Mucosa of descending colon (tissue), 3 donors: ENCODE results near the gene CCDC40. TPM values are rescaled to one million over a fixed set of nuclear protein-coding genes. Genes with fewer than 3 reads are reported as not detected.

Experiments
- ATAC-seq: fragments of 200-7000 bp; cut with Tn5 transposase; one replicate; pipeline ENCODE4 v1.9.1; 2020; ENCODE audit warnings: mild to moderate bottlenecking, moderate library complexity
- DNase-seq, 3 donors: peaks; one replicate each; pipeline ENCODE4 v3.0.0-alpha.2; 2020
- H3K36me3 ChIP-seq: fragments of 200-600 bp; one replicate; pipeline ENCODE4 v1.8.0; 2021; ENCODE audit warnings: low read depth, mild to moderate bottlenecking
- H3K4me1 ChIP-seq: fragments of 200-600 bp; one replicate; pipeline ENCODE4 v1.8.0; 2021; ENCODE audit warnings: low read depth, mild to moderate bottlenecking
- H3K4me3 ChIP-seq: fragments of 200-600 bp; one replicate; pipeline ENCODE4 v1.8.0; 2021; ENCODE audit warnings: mild to moderate bottlenecking
- H3K9me3 ChIP-seq: fragments of 200-600 bp; one replicate; pipeline ENCODE4 v1.8.0; 2021; ENCODE audit warnings: mild to moderate bottlenecking
- intact Hi-C, 2 donors: fragments of 100-400 bp; cut with DNase I in 1 of 2; cut with micrococcal nuclease in 1 of 2; formaldehyde crosslinking; loops; one replicate each; pipeline versions ENCODE4 v1.11.0 to v1.11.1; 2022; cut with DNase I, micrococcal nuclease
- long read RNA-seq, 2 donors: library from polyadenylated mRNA; unstranded; transcript quantifications; one replicate each; pipeline ENCODE4 v2.0.0, GENCODE V29; 2019 to 2021
- total RNA-seq, 3 donors: library from RNA; stranded (reverse); fragmentation: NEBNext Ultra II Directional in 2 of 3; extraction: Animal tissue kit (Norgen Biotek cat#: 25700) in 2 of 3; gene quantifications; one replicate each; pipeline versions ENCODE4 v1.2.1 to v1.2.4, GENCODE V29; 2021 to 2023
- TF ChIP-seq, protein P1 (sequence below): fragments of 200-600 bp; IDR thresholded peaks from one replicate; pipeline ENCODE4 v1.8.0; 2022; ENCODE audit warnings: antibody characterized with exemption, mild to moderate bottlenecking
- donor health status: DM: no; HTN: no; CAD: no; lungs with moderate emphysema.
- donor health status: DM: no; HTN: no; CAD: no.
- donor health status: DM: no; HTN: yes; CAD: no.

The CCDC40 gene, protein sequence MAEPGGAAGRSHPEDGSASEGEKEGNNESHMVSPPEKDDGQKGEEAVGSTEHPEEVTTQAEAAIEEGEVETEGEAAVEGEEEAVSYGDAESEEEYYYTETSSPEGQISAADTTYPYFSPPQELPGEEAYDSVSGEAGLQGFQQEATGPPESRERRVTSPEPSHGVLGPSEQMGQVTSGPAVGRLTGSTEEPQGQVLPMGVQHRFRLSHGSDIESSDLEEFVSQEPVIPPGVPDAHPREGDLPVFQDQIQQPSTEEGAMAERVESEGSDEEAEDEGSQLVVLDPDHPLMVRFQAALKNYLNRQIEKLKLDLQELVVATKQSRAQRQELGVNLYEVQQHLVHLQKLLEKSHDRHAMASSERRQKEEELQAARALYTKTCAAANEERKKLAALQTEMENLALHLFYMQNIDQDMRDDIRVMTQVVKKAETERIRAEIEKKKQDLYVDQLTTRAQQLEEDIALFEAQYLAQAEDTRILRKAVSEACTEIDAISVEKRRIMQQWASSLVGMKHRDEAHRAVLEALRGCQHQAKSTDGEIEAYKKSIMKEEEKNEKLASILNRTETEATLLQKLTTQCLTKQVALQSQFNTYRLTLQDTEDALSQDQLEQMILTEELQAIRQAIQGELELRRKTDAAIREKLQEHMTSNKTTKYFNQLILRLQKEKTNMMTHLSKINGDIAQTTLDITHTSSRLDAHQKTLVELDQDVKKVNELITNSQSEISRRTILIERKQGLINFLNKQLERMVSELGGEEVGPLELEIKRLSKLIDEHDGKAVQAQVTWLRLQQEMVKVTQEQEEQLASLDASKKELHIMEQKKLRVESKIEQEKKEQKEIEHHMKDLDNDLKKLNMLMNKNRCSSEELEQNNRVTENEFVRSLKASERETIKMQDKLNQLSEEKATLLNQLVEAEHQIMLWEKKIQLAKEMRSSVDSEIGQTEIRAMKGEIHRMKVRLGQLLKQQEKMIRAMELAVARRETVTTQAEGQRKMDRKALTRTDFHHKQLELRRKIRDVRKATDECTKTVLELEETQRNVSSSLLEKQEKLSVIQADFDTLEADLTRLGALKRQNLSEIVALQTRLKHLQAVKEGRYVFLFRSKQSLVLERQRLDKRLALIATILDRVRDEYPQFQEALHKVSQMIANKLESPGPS
- total RNA-seq, result 1 to 10 TPM; 2.1 to 5.9 (median 2.7) TPM
- long read RNA-seq, donor 1, partial matches to known transcripts, result 0 of 6 reads
- long read RNA-seq, donor 1, other reads (novel, unspliced or antisense), result 6 of 6 reads
- long read RNA-seq, donor 2, result 0 reads

DNA sequence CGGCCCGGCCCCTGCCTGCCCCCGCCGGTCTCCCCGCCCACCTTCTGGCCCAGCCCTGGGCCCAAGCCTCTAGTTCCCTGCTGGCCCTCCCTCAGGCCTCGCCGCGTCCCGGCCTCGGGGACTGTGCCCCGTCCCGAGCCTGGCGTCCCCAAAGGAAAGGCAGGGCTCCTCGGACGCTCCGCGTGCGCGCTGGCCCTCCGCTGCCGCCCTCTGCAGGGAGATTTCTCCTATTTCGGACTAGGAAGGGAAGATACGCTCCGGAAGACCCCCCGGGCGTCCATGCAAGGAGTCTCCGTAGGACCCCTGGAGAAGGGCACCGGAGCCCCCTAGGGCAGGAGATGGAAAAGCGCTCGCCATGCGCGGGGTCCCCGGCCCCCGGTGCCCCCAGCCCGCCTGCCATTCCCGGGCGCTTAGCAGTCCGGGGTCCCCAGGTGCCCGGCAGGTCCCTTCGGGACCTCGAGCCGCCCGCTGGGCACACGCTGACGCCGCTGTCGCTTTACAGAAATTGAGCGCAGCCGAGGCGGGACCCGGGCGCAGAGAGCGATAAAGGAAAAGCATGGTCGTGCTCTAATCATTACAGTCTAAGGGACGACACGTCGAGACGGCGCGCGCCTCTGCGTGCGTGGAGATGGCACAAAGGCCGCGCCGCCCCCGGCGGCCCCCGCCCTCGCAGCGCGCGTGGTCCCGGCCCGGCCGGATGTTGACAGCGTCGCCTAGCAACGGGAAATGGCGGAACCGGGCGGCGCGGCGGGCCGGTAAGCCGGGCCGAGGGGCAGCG lies at the start of gene CCDC40:
CCDC40 (plus strand) TSS at position 706 of the 778 bp plus-strand sequence; CDS start at position 727, 21 bp downstream.
- intact Hi-C loops, result no loop called here
- H3K4me1 ChIP-seq, result peaks cover 6% of the 10 kb centered on the region
- H3K9me3 ChIP-seq, result no peaks in the 10 kb centered on the region
- H3K4me3 ChIP-seq, result peak within 1 kb of the TSS; percentile 61
- DNase-seq, result peak; percentile 84 to 91 (median 90)
- peak; percentile 93 for ATAC-seq
- TF ChIP-seq, protein P1, sequence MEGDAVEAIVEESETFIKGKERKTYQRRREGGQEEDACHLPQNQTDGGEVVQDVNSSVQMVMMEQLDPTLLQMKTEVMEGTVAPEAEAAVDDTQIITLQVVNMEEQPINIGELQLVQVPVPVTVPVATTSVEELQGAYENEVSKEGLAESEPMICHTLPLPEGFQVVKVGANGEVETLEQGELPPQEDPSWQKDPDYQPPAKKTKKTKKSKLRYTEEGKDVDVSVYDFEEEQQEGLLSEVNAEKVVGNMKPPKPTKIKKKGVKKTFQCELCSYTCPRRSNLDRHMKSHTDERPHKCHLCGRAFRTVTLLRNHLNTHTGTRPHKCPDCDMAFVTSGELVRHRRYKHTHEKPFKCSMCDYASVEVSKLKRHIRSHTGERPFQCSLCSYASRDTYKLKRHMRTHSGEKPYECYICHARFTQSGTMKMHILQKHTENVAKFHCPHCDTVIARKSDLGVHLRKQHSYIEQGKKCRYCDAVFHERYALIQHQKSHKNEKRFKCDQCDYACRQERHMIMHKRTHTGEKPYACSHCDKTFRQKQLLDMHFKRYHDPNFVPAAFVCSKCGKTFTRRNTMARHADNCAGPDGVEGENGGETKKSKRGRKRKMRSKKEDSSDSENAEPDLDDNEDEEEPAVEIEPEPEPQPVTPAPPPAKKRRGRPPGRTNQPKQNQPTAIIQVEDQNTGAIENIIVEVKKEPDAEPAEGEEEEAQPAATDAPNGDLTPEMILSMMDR, result no peak
- no peaks in the 10 kb centered on the region for H3K36me3 ChIP-seq

DNA sequence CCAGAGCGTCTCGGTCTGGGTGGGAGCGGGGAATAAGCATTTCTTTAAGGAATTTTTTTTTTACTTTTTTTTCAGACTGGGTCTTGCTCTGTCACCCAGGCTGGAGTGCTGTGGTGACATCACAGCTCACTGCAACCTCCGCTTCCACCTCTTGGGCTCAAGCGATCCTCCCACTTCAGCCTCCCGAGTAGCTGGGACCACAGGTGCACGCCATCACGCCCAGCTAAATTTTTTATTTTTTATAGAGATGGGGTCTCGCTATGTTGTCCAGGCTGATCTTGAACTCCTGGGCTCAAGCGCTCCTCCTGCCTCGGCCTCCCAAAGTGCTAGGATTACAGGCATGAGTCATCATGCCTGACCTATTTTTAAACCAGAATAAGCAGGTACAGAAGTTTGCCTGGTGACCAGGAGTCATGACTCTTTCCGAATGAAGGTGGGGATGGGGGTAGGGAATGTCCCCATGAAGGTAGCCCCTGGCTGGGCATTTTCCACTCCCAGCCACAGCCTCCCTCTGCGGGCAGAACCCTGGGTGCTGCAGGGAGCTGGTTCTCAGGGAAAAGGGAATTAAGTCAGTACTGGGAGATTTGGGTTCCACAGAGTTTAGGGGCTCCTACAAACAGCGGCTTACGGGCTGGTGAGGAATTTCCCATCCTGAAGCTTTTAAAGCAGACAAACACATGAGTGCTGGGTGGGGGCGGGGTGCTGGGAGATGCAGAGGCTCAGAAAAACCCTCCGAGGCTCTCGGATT lies 49.1 kb upstream of the CCDC40 start:
- intact Hi-C loops, result loop anchor here in 1 of 2 donors (10.0 kb wide), 1 partner anchor 143 kb away; no protein-coding TSS in a partner anchor
- TF ChIP-seq, protein P1, result no peak
- Histone ChIP-seq H3K36me3 (no peaks in the 10 kb centered on the region), H3K9me3 (no peaks in the 10 kb centered on the region), H3K4me1 (peaks cover 45% of the 10 kb centered on the region), H3K4me3 (no peak overlapping the region)
- no peak for ATAC-seq
- peak in 2 of 3 donors; percentile 25 to 27 for DNase-seq

DNA sequence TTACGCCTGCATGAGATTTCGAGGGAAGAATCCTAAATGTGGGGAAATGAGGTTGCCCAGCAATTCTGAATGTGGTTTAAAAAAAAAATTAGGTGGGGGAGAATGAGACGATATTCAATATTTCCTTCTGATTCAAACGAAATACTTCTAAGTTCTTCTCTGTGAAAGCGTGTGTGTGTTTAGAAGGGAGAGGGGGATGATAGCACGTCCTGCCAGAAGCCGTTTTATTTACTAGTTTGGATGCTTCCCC lies 48.6 kb upstream of the CCDC40 start:
- no peak for ATAC-seq
- Histone ChIP-seq H3K4me3 (no peak overlapping the region), H3K4me1 (peaks cover 50% of the 10 kb centered on the region), H3K36me3 (no peaks in the 10 kb centered on the region), H3K9me3 (no peaks in the 10 kb centered on the region)
- TF ChIP-seq, protein P1, result no peak
- DNase-seq, result no peak
- intact Hi-C loops, result loop anchor here in 1 of 2 donors (10.0 kb wide), 1 partner anchor 143 kb away; no protein-coding TSS in a partner anchor

DNA sequence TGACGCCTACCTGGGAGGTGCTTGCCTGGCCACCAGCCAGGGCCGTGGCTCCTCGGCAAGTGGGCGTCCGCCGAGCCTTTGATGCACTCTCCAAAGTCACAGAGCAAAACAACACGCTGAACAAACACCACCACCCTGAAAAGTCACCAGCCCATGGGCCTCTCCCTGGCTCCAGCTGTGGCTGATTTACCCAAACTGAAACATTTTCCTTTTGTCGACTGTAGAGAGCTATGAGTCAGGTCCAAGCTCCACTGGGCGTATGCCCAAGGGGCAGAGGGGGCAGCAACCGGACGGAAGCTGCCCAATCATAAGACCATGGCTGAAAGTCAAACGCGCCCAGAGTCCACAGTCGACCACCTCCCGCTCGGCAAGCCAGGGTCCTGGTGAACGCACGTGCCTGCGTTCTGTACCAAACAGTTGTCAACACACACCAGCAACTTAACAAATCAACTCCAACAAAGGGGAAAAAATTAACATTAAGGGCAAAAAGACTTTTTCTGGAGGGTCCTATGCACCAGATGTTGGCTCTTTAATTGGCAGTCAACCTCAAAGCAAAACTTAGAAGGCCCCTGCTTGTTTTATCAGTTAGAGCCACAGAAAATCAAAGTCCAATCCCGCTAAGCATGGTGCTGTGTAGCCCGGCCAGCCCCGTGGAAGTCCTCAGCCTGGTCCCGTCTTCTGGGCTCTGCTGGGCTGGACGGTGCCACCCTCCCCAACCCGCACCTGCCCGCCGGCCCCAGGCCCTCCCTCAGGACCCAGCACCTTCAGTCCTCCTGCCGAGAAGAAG lies 48.1 kb upstream of the CCDC40 start:
- Histone ChIP-seq H3K4me3 (no peak overlapping the region), H3K36me3 (no peaks in the 10 kb centered on the region), H3K9me3 (no peaks in the 10 kb centered on the region), H3K4me1 (peaks cover 55% of the 10 kb centered on the region)
- TF ChIP-seq, protein P1, result no peak
- intact Hi-C loops, result loop anchor here in 1 of 2 donors (10.0 kb wide), 1 partner anchor 144 kb away; no protein-coding TSS in a partner anchor
- ATAC-seq, result peak; percentile 69
- DNase-seq, result peak; percentile 64 to 76 (median 69)
